GM18507 (cell line): ENCODE data around the gene CLGN.

ENCODE experiments used
- DNase-seq: peaks from one replicate; pipeline ENCODE4 v3.0.0; 2011; ENCODE audit warnings: low read depth; ENCODE audit not compliant: insufficient read length; ENCODE audit errors: extremely low spot score
- FAIRE-seq: peaks from 2 replicates; lab custom pipeline; 2011; peaks lifted over from hg19 to GRCh38; lab: Jason Lieb, UNC

CLGN gene

GRCh38 chr4:140344101-140344500 is 83.3 kb downstream of the CLGN start:
- DNase-seq (no peak), FAIRE-seq (no peak)

- FAIRE-seq (peak; percentile 88), DNase-seq (no peak)
Observed at GRCh38 chr4:140343303-140343702, 84.1 kb downstream of the CLGN start.

- no peak for DNase-seq
- no peak for FAIRE-seq
Observed at GRCh38 chr4:140342620-140343019, 84.8 kb downstream of the CLGN start.
